NT2/D1 (cell line): ENCODE results near the gene CSNK2A3.

Experiments
- SUZ12 ChIP-seq: IDR thresholded peaks from 2 replicates; pipeline ENCODE4 v1.6.1; 2011; ENCODE audit not compliant: insufficient read length, insufficient read depth; ENCODE audit errors: extremely low read depth
- YY1 ChIP-seq: IDR thresholded peaks from 2 replicates; pipeline ENCODE4 v1.6.1; 2011; ENCODE audit not compliant: insufficient read length, insufficient read depth
- ZNF274 ChIP-seq: IDR thresholded peaks from 2 replicates; pipeline ENCODE4 v1.6.1; 2011; ENCODE audit warnings: mild to moderate bottlenecking, low read depth, low read length

DNA sequence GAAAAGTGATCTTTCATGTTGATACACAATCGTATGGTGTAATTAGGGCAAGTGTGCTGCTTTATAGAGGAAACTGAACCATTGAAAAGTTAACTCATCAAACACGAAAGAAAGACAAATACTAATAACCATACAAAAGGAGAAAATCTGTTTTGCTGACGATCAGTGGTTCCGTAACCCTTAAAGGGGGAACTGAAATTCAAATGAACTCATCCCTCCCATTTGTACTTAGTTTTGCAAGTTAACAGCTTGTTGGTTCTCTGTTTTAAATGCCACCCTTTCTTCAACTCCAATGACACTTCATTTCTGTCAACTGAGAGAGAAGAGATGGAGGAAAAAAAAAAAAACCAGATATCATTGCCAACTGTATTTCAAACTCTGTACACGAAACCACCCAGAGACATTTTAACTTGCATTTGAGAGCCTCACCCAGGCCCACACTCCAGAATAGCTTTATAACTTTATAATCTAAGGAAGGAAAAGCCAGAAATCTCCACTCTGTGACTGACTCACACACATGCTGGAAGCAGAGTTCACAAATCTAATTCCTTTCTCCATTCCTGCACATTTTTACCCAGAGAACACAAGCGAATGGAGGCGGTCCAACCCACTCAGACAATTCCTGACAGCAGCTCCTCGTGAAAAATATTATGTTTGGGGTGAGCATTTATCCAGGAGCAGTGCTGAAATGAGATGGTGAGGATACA, 17.4 kb upstream of the CSNK2A3 start:
- TF ChIP-seq ZNF274 = no peak
- TF ChIP-seq SUZ12 = no peak
- no peak for TF ChIP-seq YY1
